ENCODE measurements around the gene MYF6. TPM values are rescaled to one million over a fixed set of nuclear protein-coding genes. Genes with fewer than 3 reads are reported as not detected.

Gene MYF6
- total RNA-seq, 4 donors from 2014 or later = not detected

- no peak for TF ChIP-seq CTCF (IDR thresholded peaks at IDR 0.05; ENCODE audit: low read depth)
Observed at GRCh38 chr12:80745851-80746505, 38.5 kb downstream of the MYF6 start.

GRCh38 chr12:80747800-80748199, 40.4 kb downstream of the MYF6 start:
- TF ChIP-seq CTCF (IDR thresholded peaks at IDR 0.05; ENCODE audit: low read depth) = no peak

GRCh38 chr12:80749456-80749855, 42.0 kb downstream of the MYF6 start:
- TF ChIP-seq CTCF (IDR thresholded peaks at IDR 0.05; ENCODE audit: low read depth) = no peak

GRCh38 chr12:80752464-80752863, 45.0 kb downstream of the MYF6 start:
- no peak for TF ChIP-seq CTCF (IDR thresholded peaks at IDR 0.05; ENCODE audit: low read depth)

- TF ChIP-seq CTCF (IDR thresholded peaks at IDR 0.05; ENCODE audit: low read depth) = no peak
Observed at GRCh38 chr12:80754274-80754673, 46.8 kb downstream of the MYF6 start.

- TF ChIP-seq CTCF (IDR thresholded peaks at IDR 0.05; ENCODE audit: low read depth) = no peak
Observed at GRCh38 chr12:80756875-80757274, 49.4 kb downstream of the MYF6 start.

Other genes starting within 250 kb of the MYF6 start
- gene MYF5, start 9.3 kb downstream of the MYF6 start, total RNA-seq = not detected
- 10 to 100 TPM; 11.1 to 14.4 (median 12.5) TPM for gene LIN7A, start 230.3 kb downstream of the MYF6 start, total RNA-seq